GM12865 (cell line): ENCODE data around the gene AIFM3.
"Not testable (repeated sequence)": the region's sequence is repeated elsewhere in the genome, so short reads cannot be mapped to it uniquely, and the experiment has no call there.

ENCODE experiments used
- DNase-seq: peaks from one replicate; pipeline ENCODE4 v3.0.0; 2010; ENCODE audit warnings: low read depth
- H3K4me3 ChIP-seq: 2 replicates; pipeline ENCODE4 v1.5.1; 2011; ENCODE audit warnings: mild to moderate bottlenecking, low read depth, low read length, control low read depth
- TF ChIP-seq, protein P1 (sequence below): IDR thresholded peaks from 2 replicates; pipeline ENCODE4 v1.5.1; 2011; ENCODE audit warnings: low read length, control low read depth, low read depth, inconsistent platforms; ENCODE audit not compliant: insufficient read depth; ENCODE audit errors: missing control alignments

AIFM3 gene

GRCh38 chr22:20937031-20937793, 29.8 kb upstream of the AIFM3 start:
- no peak overlapping the region for H3K4me3 ChIP-seq
- DNase-seq = no peak
- TF ChIP-seq, protein P1, sequence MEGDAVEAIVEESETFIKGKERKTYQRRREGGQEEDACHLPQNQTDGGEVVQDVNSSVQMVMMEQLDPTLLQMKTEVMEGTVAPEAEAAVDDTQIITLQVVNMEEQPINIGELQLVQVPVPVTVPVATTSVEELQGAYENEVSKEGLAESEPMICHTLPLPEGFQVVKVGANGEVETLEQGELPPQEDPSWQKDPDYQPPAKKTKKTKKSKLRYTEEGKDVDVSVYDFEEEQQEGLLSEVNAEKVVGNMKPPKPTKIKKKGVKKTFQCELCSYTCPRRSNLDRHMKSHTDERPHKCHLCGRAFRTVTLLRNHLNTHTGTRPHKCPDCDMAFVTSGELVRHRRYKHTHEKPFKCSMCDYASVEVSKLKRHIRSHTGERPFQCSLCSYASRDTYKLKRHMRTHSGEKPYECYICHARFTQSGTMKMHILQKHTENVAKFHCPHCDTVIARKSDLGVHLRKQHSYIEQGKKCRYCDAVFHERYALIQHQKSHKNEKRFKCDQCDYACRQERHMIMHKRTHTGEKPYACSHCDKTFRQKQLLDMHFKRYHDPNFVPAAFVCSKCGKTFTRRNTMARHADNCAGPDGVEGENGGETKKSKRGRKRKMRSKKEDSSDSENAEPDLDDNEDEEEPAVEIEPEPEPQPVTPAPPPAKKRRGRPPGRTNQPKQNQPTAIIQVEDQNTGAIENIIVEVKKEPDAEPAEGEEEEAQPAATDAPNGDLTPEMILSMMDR = no peak

DNA sequence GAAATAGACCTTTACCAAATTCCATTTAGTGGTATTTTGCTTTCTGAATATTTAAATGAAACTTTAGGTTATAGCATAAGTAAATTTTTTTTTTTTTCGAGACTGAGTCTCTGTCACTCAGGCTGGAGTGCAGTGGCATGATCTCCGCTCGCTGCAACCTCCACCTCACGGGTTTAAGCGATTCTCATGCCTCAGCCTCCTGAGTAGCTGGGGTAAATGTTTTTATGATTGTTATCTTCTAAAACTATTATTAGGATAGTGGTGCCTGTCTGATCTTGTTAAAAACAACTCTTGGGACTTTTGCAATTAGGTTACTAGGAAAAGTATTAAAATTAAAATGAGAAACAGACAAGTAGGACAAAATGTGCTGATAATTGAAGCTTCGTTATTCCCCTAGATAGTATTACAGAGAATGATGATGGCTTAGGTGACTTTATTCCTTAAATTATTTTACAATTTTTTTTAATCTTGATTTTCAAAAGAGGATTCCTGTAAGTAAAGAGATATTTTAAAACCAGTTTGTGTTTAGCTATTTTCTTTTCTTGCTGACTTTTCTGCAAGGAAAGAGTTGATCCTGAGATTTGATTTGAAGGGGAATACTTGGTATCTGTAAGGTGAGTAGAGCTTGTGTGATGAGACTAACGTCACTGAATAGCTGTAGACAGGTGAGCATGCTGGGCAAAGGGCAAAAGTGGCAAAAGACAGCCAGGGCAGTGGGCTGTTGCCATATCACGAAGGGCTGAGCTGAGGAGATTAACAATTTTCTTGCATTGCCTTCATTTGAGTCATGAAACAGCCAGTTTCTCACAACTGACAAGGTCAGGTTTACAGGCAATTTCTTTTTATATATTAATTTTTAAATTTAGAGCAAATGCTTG, 29.0 kb upstream of the AIFM3 start:
- DNase-seq = no peak
- TF ChIP-seq, protein P1 = no peak
- H3K4me3 ChIP-seq = no peak overlapping the region

DNA sequence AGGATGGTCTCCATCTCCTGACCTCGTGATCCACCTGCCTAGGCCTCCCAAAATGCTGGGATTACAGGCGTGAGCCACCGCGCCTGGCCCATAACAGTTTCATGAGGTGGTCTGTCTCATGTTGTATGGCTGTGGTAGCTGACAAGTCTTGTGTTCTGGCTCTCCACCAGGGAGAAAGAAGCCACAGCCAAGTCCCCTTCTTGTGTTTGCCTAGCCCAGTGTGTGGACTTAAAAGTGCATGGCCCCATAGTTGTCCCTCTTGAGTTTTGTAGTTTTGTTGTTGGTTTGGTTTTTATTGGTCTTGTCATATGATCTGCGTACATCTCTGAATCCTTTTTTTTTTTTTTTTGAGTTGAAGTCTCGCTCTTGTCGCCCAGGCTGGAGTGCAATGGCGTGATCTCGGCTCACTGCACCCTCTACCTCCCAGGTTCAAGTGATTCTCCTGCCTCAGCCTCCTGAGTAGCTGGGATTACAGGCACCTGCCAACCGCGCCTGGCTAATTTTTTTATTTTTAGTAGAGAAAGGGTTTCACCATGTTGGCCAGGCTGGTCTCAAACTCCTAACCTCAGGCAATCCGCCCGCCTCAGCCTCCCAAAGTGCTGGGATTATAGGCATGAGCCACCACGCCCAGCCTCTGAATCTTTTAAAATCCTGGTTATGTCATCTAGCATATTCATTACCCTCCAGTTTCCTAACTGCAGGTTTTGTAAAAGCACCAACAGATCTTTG, 27.4 kb upstream of the AIFM3 start:
- not testable (repeated sequence) for DNase-seq, H3K4me3 ChIP-seq

DNA sequence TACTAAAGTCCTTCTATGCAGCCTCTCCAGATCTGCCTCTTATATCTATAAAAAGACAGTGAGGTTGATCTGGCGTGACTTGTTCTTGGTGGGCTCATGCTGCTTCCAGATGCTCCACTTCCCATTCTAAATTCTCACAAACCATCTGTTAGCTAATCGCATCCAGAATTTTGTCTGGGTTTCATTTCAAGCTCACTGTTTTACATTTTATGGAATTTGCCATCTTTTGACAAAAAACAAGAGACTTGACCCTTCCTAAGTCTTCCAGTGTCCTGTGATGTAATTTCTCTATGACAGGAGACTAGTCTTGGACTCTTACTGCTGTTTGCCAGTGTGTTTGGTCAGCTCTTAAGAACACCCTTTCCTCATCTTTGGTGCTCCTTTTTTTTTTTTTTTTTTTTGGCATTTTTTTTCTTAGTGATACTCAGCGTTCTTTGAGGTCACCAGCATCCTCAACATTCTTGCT, 26.8 kb upstream of the AIFM3 start:
- DNase-seq = no peak
- TF ChIP-seq, protein P1 = no peak
- no peak overlapping the region for H3K4me3 ChIP-seq

DNA sequence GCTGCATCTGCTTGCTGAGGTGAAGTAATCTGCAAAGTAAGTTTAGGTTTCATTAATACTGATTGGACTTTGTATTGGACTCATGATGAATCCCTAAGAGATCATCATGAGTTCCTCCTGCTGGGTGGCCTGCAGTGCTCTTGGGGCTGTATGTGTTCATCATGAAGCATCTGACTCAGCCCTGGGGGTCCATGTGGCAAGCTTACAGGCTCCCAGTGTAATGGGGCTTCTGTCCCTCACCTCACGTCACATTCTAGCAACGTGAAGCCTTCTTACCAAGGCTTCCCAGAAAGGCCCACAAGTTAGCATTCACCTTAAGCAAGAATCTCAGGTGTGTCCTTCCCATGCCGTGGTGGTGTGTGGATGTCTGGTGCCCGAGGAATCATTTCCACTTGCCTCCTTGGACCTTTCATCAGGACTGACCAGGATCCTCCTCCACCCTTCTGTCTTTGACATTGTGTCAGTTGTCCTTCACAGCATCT, 26.1 kb upstream of the AIFM3 start:
- TF ChIP-seq, protein P1 = no peak
- no peak for DNase-seq
- H3K4me3 ChIP-seq = no peak overlapping the region

DNA sequence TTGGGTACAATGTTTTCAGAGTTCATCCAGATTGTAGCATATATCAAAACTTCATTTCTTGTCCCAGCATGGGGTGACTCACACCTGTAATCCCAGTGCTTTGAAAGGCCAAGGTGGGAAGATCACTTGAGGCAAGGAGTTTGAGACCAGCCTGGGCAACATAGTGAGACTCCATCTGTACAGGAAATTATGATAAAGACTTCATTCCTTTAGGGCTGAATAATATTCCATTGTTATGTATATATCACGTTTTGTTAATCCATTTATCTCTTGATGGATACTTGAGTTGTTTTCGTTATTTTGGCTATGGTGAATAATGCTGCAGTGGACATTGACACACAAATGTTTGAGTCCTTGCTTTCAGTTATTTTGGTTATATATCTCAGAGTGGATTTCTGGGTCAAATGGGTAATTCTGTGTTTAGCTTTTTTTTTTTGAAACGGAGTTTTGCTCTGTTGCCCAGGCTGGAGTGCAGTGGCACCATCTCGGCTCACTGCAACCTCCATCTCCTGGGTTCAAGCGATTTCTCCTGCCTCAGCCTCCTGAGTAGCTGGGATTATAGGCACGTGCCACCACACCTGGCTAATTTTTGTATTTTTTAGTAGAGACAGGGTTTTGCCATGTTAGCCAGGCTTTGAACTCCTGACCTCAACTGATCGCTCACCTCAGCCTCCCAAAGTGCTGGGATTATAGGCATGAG, 24.7 kb upstream of the AIFM3 start:
- DNase-seq, H3K4me3 ChIP-seq: not testable (repeated sequence)

GRCh38 chr22:20943104-20943933, 23.7 kb upstream of the AIFM3 start:
- no peak overlapping the region for H3K4me3 ChIP-seq
- TF ChIP-seq, protein P1 = no peak
- DNase-seq = no peak
